Activated T-cell treated with anti-CD3 and anti-CD28 coated beads, Interleukin-2, amount 50 U/mL, for 48 hours (primary cell): ENCODE results near the gene MIB2.
"Not testable (repeated sequence)": the region's sequence is repeated elsewhere in the genome, so short reads cannot be mapped to it uniquely, and the experiment has no call there.

ENCODE experiments used
- DNase-seq, 2 experiments: peaks; one replicate each; pipeline ENCODE4 v3.0.0-alpha.2; 2020

The MIB2 gene

GRCh38 chr1:1627829-1628753 is 12.8 kb downstream of the MIB2 start:
- peak in 1 of 2 experiments; percentile 18 for DNase-seq

DNA sequence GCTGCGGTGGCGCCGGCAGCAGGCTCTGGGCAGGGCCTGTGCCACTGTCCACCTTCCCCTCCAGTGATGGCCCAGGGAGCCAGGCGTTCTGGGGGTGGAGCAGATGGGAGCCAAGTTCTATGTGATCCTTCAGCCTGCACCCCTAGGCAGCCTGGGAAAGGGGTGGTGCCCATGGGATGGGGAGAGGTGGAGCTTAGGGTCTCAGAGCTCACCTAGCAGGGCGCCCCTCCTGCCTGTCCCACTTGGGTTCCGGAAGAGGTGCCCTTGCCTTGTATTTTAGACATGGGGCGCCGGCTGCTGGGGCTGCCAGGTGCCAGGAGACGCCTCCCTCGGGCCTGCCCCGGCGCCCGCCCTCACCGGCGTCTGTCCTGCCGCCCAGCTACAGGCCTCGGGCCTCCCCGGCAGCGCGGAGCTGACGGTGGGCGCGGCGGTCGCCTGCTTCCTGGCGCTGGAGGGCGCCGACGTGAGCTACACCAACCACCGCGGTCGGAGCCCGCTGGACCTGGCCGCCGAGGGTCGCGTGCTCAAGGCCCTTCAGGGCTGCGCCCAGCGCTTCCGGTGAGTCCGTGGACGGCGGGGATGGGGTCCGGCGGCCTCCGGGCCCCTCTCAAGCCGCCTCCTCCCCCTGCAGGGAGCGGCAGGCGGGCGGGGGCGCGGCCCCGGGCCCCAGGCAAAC is 13.6 kb downstream of the MIB2 start:
- DNase-seq, result peak; percentile 68 to 70

- peak; percentile 59 to 66 for DNase-seq
Measured at GRCh38 chr1:1629430-1630190, 14.3 kb downstream of the MIB2 start.

- peak; percentile 88 to 93 for DNase-seq
Measured at GRCh38 chr1:1630191-1630964, 15.1 kb downstream of the MIB2 start.

DNA sequence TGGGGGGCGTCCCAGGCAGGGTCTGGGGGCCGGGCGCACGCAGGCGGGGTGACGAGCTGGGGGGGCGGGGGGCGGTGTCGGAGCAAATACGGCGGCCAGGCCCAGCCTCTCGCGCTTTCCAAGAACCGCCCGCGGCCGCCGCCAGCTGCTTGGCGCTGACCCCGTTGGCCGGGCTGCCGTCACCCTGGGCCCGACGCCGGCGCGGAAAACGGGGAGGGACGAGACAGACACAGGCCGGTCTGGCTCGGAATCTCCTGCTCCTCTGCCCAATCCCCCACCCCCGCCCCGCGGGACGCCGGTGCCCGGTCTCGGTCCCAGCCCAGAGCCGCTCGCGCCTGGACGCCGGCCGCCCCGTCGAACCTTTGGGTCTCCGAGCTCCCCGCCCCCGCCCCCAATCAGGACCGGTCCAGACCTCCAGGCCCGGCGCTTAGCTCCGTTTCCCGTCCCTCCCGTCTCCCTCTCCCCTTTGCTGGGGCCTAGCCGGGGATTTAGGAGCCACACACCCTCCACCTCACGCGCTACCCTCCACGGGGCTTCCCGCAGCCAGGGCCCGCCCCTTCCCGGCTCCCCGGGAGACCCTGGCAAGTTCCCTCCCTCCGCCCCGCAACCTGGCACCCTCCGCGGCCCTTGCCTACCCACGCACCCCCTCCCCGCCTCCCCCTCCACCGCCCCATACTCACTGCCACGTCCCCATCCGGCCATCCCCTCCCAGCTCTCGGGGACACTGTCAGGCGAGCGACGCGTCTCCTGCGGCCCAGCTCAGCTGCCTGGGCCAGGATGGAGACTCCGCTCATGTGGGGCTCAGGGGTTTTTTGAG is 15.9 kb downstream of the MIB2 start:
- DNase-seq, result peak in 1 of 2 experiments; percentile 35

- DNase-seq, result peak in 1 of 2 experiments; percentile 42
Measured at GRCh38 chr1:1631782-1632420, 16.6 kb downstream of the MIB2 start, which contains the start of gene MMP23B. TSS of gene MMP23B (plus strand) at chr1:1632173. CDS start at chr1:1632219, 46 bp downstream.

DNA sequence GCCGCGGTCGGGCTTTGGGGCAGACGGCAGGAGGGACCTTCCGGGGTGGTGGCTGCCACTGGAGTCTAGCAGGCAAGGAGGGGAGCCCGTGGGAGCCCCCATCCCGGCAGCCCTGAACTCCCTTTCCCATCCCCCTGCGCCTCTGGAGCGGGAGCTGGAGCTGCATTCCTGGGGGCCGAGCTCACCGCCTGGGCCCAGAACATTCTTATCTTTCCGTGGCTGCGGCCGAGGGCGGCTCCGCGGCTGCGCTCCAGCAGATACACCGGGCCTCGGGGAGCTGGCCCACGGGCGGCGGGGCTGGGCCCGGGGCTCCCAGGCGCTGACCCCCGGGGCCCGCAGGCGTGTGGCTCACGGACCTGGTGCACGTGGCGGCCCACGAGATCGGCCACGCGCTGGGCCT is 18.1 kb downstream of the MIB2 start:
- DNase-seq, result not testable (repeated sequence)

- DNase-seq, result peak in 1 of 2 experiments; percentile 24
Measured at GRCh38 chr1:1634613-1635012, 19.3 kb downstream of the MIB2 start.

DNA sequence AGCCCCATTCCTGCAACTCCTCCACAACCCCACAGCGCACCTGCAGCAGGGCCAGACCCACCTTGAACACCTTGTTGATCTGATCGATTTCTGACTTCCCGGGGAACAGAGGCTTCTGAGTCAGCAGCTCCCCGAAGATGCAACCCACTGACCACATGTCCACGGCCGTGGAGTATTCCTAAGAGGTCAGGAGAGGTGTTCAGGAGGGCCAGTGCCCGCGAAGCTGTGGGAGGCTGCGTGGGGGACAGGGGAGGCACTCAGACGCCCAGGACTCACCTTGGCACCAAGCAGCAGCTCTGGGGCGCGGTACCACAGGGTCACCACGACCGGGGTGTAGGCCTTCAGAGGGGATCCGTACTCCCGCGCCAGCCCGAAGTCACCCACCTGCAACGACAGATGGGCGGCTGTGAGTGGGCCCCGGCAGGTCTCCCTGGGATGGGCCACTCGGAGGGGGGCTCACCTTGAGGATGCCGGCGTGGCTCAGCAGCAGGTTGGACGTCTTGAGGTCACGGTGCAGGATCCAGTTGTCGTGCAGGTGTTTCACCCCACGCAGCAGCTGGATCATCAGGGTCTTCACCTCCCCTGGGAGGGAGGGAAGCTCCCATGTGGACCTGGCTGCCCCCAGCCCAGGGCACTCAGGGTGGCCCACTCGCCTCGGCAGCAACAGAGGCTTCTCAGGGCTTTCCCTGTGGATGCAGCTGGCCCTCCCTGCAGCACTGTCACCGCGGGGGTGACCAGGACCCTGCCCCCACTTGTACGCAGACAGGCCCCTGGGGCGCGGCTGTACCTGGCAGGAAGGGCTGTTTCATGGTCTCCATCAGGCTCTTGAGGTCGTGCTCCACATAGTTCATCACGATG is 21.6 kb downstream of the MIB2 start:
- not testable (repeated sequence) for DNase-seq

DNA sequence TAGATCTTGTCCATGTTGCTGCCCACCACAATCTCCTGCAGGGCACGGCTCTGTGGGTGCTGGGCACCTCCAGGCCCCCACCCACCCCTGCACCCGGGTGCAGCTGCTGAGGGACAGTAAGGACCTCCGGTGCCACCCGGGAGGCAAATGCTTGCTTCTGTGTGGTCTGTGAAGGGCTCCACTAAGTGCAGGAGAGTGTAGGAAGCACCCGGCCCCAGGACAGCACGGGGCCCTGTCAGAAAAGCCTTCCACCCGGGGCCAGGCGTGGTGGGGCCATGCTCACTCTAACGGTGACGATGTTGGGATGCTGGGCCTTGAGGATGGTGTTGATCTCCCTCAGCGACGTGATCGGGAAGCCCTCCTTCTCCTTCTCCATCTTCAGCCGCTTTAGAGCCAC is 22.2 kb downstream of the MIB2 start:
- DNase-seq, result not testable (repeated sequence)

DNA sequence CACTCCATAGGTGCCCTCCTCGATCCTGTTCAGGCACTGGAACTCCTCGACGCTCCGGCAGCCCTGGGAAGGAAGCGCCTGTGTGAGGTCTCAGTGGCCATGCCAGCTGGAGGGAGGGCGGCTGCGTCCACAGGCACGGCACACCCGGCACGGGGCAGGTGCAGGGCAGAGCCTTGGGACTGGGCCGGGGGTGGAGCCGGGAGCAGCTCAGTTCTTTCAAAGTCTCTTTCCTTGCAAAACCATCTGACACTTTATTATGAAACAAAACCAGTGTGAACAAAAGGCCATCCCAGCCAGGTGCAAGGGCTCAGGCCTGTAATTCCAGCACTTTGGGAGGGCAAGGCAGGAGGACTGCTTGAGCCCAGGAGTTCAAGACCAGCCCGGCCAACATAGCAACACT is 23.2 kb downstream of the MIB2 start:
- DNase-seq, result not testable (repeated sequence)

DNA sequence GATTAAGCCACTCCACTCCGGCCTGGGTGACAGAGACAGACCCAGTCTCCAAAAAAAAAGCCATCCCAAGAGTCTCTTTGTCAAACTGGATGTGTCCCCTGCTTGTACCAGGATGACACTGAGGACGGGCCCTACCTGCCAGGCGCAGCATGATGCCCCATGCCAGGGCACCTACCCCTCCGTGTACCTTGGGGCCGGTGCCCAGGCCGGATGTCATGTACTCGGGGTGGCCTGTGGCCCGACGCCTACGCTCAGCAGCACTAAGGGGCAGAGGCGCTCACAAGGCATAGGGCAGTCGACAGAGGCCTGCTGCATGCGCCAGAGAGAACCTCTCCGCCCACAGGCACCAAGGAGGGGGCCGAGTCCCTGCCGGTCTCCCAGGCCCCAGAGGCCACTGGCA is 24.1 kb downstream of the MIB2 start:
- DNase-seq, result not testable (repeated sequence)

GRCh38 chr1:1640081-1640480 is 24.8 kb downstream of the MIB2 start:
- DNase-seq, result not testable (repeated sequence)

GRCh38 chr1:1640711-1641461 is 25.6 kb downstream of the MIB2 start:
- DNase-seq, result not testable (repeated sequence)

GRCh38 chr1:1646326-1646725 is 31.0 kb downstream of the MIB2 start:
- not testable (repeated sequence) for DNase-seq

- not testable (repeated sequence) for DNase-seq
Measured at GRCh38 chr1:1647567-1648241, 32.4 kb downstream of the MIB2 start.

DNA sequence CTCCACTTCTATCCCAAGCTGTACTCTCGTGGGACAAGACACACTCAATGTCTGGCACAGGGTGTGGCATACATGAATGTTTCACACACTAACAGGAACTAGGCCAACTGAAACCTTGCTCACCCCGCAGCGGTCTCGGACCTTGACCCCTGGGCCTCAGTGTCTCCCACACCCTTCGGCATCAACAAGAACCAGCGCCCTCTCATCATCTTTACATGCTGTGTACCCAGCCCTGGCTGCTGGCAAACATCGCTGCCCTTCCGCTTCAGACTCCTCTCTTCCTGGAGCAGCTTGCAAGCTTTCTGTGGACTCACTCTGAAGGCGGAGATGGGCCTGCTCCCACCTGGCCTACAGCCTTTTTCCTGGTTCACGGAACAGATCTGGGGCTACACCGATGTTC is 33.0 kb downstream of the MIB2 start:
- not testable (repeated sequence) for DNase-seq
